ENCODE results near the gene PTGS1.
"Not testable (repeated sequence)": the region's sequence is repeated elsewhere in the genome, so short reads cannot be mapped to it uniquely, and the experiment has no call there.

PTGS1 gene

GRCh38 chr9:122401896-122402295 lies 31.1 kb downstream of the PTGS1 start:
- DNase-seq, result no peak

- DNase-seq, result no peak
These were observed 31.6 kb downstream of the PTGS1 start for GRCh38 chr9:122402403-122402871.

- no peak for DNase-seq
These were observed 32.0 kb downstream of the PTGS1 start for GRCh38 chr9:122402874-122403273.

- DNase-seq, result no peak
These were observed 32.7 kb downstream of the PTGS1 start for GRCh38 chr9:122403381-122404000.

GRCh38 chr9:122405304-122406069 lies 34.7 kb downstream of the PTGS1 start:
- not testable (repeated sequence) for DNase-seq

DNA sequence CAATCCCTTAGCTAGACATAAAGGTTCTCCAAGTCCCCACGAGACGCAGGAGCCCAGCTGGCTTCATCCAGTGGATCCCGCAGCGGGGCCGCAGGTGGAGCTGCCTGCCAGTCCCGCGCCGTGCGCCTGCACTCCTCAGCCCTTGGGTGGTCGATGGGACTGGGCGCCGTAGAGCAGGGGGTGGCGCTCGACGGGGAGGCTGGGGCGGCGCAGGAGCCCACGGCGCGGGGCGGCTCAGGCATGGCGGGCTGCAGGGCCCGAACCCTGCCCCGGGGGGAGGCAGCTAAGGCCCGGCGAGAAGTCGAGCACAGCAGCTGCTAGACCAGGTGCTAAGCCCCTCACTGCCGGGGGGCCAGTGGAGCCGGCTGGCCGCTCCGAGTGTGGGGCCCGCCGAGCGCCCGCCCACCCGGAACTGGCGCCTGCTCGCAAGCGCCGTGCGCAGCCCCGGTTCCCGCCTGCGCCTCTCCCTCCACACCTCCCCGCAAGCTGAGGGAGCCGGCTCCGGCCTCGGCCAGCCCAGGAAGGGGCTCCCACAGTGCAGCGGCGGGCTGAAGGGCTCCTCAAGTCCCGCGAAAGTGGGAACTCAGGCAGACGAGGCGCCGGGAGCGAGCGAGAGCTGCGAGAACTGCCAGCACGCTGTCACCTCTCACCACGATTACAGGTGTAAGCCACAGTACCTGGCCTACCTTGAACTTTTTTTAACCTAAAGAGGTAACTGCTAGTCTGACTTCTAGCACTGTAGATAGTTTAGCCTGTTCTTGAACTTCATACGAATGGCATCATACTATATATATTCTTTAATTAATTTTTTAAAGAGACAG lies 35.5 kb downstream of the PTGS1 start:
- no peak for DNase-seq

DNA sequence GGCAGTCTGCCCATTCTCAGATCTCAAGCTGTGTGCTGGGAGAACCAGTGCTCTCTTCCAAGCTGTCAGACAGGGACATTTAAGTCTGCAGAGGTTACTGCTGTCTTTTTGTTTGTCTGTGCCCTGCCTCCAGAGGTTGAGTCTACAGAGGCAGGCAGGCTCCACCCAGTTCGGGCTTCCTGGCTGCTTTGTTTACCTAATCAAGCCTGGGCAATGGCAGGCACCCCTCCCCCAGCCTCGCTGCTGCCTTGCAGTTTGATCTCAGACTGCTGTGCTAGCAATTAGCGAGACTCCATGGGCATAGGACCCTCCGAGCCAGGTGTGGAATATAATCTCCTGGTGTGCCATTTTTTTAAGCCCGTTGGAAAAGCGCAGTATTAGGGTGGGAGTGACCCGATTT lies 43.3 kb downstream of the PTGS1 start:
- DNase-seq, result not testable (repeated sequence)

DNA sequence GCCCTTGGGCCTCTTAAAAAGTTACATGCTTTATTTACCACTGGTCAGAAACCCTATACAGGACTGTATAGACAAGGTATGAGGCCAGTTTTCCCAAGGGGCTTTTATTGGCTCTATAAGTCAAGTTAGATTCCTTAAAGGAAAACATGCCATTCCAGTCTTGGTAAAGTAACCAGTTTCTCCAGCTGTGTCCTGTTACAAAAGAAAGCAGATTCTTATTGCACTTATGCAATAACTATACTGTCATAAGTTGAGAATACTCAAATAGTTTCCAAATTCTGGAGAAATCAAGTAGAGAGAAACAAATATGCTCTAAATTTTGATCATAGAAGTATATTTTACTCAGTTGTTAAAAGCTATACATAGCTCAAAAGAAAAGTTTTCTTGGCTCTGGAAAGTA lies 47.2 kb downstream of the PTGS1 start:
- no peak for DNase-seq

DNA sequence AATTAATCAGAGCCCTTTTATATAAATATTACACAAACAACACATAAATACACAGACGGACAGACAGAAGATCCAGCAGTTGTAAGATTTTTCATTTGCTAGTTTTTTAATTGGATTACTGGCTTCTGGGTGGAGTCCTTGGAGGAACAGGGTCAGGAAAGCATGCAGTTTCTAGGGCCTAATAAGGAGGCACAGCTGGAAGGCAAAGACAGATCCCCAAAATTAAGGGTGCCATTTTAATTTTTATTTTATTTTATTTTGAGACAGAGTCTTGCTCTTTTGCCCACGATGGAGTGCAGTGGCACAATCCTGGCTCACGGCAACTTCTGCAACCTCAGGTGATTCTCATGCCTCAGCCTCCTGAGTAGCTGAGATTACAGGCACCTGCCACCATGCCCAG lies 49.5 kb downstream of the PTGS1 start:
- no peak for DNase-seq

DNA sequence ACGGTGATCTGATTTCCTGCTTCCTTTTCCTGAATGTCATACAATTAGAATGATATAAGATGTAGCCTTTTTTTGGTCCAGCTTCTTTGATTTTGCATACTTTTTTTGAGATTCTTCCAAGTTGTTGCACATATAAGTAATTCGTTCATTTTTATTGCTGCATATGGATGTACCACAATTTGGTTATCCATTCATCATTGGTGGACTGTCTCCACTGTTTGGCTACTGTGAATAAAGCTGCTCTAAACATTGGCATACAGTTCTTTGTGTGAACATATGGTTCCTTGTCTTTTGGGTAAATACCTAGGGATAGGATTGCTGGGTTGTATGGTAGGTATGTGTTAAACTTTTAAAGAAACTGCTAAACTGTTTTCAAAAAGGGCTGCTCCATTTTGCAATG lies 54.3 kb downstream of the PTGS1 start:
- DNase-seq, result no peak

- no peak for DNase-seq
These were observed 55.9 kb downstream of the PTGS1 start for GRCh38 chr9:122426723-122427122.

GRCh38 chr9:122442568-122442967 lies 71.7 kb downstream of the PTGS1 start:
- no peak for DNase-seq

- no peak for DNase-seq
These were observed 73.4 kb downstream of the PTGS1 start for GRCh38 chr9:122444041-122444733.
